IPS DF 19.7 (cell line): ENCODE data around the gene PDIA5.

Experiments used
- DNase-seq: peaks from one replicate; pipeline ENCODE4 v3.0.0-alpha.2; 2013; ENCODE audit warnings: low read depth, low spot score

PDIA5 gene

DNA sequence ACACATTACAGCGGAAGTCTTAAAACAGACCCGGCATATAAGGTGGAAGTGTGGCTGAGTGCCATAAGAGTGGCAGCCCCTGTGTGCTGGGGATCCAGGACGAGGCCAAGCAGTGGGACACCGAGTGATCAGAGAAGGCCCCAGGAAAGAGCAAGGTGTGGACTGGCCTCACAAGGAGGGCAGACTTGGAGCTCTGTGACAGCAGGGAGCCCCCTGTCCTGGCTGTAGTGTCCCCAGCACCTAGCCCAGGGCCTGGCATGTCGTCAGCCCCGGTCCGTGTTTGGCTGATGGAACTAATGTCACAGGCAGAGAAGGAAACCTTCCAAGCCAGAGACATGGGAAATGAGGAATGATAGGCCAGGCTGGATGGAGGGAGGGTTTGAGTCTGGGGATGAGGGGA lies 4.8 kb downstream of the PDIA5 start:
- no peak for DNase-seq

DNA sequence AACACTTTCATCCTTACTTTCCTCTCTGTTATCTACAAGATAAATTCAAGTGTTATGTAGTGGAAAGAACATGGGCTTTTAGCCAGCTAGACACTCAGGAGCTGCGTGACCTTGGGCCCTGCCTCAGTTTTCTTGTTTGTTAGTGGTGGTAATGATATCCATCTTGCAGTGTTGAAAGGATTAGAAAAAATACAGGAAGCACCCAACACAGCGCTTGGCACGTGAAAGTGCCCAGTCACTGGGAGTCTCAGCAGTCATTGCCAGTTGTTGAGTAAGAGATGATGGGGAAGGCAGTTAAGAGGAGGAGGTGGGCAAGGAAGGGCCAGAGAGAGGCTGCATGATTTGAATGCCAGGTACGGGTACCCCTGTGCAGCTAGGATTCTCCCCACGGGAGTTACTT lies 5.3 kb downstream of the PDIA5 start:
- DNase-seq, result no peak

DNA sequence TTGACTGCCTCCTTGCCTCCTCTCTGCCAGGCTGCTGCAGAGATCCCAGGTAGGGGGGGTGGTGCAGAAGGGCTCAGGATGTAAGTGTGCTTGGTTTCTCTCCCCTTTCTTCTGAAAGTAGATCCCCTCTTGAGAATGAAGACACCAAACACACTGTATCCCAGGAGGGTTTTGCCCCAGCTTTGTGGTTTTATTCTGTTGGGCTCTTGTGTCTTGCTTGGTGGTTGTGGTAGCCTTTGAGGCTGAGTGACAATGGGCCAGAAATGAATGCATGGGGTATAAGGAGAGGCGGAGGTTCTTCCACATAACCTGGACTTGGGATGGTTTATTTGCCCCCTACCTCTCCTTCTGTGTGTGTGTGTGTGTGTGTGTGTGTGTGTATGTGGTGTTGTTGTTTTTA lies 5.7 kb downstream of the PDIA5 start:
- no peak for DNase-seq

GRCh38 chr3:123075359-123075758 lies 8.5 kb downstream of the PDIA5 start:
- no peak for DNase-seq

DNA sequence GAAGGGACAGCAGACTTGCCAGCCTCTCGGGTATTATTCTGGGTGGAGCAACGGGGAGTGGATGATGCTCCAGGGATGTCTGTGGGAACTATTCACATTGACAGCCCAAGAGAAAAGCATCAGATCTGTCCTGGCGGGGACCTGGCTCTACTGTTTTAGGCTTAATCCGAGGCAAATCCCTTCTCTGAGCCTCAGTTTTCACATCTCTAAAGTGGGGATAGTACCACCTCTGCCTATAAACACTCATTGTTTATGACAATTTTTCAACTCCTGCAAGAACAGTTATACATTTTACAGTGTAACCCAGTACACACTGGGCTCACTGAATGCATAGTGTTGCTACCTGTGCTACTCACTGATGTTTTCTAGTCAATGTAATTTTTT lies 9.3 kb downstream of the PDIA5 start:
- no peak for DNase-seq

DNA sequence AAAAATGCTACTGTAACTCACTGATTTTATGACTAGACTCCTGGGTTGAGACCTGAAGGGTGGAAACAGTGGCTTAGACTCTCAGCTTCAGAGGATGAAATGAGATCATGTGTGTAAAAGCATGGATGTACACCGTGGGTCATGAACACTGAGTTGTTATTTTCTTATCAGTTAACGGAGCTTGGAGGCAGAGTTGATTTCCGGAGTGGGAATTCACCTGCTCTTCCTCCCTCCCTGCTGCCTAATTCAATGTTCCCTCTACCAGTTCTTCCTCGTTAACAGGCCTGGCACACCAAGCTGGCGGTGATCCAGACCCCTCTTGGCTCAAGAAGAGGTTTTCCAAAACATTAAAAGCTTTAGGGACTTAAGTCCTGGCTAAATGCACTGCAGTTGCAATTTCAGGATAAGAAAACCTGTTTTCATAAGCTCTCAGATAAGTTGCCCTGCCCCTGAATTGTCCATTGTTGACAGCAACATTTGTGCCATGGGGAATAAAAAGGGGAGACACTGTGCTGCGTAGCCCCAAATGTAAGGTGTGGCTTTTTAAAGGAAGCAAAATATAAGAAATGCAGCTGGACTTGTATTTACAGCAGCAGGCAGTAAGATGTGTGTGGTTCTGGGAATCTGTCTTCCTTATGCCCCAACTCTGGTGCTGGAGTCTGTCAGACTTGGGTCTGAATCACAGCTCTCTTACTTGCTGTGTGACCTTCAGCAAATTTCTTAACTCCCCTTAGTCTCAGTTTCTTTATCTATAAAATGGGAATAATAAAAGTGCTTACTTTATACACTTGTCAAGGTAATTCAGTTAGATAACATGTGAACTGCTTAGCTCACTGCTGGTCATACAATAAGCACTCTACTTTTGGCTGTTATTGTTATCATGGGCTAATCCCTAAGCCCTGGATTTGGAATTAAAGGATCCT lies 9.9 kb downstream of the PDIA5 start:
- no peak for DNase-seq

GRCh38 chr3:123078101-123078500 lies 11.3 kb downstream of the PDIA5 start:
- no peak for DNase-seq

DNA sequence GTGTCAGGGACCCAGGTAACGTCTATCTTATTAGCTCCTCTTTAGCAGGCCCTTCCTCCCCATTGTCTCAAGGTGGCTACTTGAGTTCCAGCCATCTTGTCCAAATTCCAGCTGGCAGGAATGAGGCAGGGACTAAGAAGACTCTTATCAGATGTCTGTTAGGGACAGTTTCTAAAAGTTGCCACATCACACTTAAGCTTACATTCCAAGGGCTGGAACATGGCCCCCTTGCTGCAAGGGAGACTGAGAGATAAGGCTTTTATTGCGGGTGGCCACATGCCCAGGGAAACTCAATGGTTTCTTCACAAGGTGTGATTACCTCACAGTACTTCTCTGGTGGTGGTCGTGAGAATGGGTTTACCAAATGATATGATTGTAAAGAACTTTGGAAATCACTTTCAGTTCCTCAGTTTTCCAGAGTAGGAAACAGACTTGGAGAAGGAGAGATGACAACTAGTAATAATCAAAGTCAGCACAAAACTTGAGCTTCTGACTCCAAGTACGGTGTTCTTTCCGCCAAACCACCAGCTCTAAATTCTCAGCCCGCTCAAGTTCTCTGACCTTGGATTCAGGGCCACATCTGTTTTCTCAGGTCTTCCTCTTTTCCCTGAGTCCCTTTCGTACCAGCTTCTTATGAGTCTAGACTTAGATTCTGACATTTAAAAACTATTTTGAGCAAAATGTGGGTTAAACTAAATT lies 14.2 kb downstream of the PDIA5 start:
- no peak for DNase-seq

DNA sequence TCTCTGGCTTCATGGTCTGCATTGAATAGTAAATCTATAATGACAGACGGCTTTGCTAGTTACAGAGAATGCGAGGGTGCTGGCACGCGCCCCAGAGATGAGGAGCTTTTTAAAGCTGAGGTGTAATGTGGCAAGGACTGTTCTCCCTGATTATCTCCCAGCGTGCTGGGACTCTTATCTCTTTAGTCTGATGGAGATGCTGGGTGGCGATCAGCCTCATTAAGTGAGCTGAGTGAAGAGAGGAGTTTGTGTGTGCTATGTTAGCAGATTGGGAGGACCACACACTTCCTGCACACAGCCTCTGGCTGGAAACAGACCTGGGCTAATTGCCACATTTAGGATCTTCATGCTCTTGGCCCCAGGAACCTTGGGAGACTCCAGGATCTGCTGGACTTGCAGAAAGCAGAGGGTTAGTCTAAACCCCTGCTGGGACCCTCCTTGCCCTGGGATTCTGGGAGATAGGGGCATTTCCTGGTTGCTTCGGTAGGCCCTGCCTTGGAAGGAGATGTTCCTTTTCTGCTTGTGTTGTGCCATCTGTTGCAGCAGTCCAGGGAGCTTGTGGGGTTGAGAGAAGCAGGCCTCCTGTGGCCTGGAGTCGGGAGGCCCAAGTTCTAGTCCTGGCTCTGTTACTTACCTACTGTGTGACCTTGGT lies 15.0 kb downstream of the PDIA5 start:
- DNase-seq, result no peak

GRCh38 chr3:123082370-123083065 lies 15.7 kb downstream of the PDIA5 start:
- no peak for DNase-seq

GRCh38 chr3:123083383-123084124 lies 16.7 kb downstream of the PDIA5 start:
- DNase-seq, result no peak

- DNase-seq, result no peak
Observed at GRCh38 chr3:123084192-123084591, 17.4 kb downstream of the PDIA5 start.

GRCh38 chr3:123084738-123085237 lies 18.0 kb downstream of the PDIA5 start:
- no peak for DNase-seq

DNA sequence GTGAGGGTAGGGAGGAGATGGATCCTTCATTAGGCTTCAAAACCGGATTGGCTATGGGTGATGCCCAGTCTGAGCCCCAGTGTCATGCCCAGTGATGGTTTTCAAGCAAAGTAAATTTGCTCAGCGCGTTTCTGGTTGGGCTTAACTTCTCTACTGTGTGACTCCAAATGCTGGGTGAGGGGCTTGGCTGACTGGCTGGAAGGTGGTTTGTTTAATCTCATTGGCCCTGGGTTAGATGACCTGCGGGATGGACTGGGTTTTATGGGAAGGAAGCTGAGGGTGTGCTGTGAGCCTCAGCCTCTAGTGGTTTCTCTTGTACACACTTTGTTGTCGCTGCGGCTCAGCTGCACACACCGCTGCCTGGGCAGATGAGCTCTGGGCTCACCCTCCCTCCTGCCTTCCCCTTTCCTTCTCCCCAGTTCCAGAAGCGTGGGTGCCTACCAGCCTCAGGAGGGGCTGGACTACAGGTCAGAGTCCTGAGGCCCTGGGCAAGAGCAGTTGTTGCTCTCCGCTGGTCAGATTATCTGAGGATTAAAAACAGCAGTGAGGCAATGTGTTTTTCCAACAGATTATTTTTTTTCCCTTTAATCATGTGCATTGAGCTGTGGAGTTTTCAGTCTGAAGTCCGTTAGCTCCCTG lies 18.6 kb downstream of the PDIA5 start:
- DNase-seq, result no peak

DNA sequence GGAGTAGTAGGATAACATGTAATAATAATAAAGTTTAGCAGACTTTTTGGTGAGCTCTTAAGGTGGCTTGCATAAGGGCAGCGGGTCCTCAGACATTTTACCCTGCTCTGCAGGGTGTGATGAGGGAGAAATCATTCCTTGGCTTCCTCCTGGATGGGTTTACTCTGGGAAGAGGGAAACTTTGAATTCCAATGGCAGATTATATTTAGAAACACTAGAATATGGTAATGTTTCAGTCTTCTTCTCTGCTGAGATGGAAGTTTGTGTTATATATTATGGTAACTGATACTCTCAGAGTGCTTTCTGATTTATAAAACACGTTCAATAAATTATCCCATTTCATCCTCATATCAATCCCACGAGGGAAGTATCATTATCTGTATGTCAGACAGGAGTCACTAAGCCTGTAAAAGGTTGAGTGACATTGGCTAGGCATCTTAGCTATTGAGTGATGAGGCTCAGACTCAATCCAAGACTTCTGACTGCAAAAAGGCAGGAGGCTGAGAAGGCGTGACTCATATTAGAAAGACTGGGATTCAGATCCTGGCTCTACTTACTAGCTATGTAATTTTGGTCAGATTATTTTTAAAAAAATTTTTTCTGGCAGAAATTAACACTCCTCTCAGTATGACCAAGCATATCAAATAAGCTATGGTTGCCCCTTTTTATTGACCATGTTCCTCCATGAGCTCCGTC lies 19.3 kb downstream of the PDIA5 start:
- no peak for DNase-seq

GRCh38 chr3:123088387-123088786 lies 21.6 kb downstream of the PDIA5 start:
- no peak for DNase-seq

DNA sequence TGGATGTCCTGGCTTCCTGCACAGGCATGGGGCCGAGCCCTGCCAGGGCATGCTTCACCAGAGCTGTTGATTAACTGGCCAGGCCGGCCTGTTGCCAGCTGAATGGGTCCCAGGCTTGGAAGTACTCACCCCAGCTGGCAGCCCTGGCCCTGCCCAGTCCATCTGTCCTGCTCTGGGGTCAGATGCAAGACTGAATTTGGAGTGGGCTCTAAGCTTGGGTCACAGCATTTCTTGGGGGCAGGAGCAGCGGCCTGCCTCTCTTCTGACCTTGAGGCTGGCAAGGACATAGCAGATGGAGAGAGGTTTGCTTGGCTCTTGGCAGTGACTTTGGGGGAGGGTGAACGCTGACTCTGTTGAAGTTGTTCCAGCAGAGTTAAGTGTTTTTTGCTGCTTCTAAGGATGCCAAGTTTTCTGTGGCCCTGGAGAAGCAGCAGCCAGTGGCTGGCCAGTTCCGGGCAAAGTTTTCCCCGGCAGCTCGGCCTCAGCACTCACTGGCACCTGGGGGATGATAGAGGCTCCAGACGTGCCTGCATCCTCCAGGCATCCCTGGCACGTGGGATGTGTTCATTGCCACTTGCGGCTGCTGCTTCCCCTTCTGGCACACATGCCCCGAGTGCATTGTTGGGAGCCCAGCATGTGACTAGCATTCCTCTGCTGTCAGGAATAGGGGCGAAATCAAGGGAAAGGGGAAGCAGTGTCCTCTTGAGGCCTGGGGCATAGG lies 22.9 kb downstream of the PDIA5 start:
- no peak for DNase-seq

DNA sequence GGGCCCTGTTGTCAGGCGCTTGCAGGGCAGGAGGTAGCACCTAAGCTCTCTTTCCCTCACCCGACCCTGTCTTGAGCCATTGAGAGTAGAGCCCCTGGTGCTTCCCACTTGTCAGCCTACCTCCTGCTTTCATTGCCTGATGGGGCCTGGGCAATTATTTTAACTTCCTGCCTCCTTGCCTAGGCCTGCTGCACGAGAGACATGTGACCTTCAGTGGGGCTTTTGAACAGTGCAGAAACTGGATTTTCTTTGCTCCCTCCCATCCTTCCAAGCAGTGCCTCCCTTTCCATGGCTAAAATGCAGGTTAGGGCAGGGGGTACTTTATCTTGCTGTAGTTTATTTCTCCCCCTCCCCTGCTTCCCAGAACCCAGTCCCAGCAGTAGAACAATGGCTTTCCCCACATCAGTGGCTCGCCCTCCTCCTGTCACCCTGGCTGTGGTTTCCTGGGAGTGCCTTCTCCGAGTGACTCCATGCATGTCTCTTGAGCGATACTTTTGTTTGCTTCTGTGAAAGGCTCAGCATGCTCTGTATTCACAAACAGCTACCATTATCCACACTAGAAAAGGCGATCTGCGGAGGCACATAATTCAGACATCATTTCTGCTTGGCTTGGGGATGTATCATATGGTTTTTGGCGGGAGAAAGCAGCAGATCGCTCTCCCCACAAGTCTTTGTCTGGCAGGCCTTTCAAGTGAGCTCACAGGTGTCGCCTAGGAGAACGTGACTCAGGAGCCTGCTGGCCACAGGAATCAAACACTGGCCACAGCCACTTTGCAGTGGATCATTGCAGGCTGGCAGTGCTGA lies 24.1 kb downstream of the PDIA5 start:
- no peak for DNase-seq
